GM21786 (cell line): ENCODE data around the gene CCR5.
"Not testable (repeated sequence)": the region's sequence is repeated elsewhere in the genome, so short reads cannot be mapped to it uniquely, and the experiment has no call there.

Experiments
- ATAC-seq: cut with Tn5 transposase; IDR thresholded peaks from one replicate; pipeline ENCODE4 v1.9.1; 2021; ENCODE audit not compliant: unreplicated experiment

The CCR5 gene

GRCh38 chr3:46383211-46383950 is 12.6 kb downstream of the CCR5 start:
- no peak for ATAC-seq

GRCh38 chr3:46383951-46384330 is 13.2 kb downstream of the CCR5 start:
- ATAC-seq, result no peak

GRCh38 chr3:46386205-46386604 is 15.5 kb downstream of the CCR5 start:
- ATAC-seq, result no peak

- not testable (repeated sequence) for ATAC-seq
Measured at GRCh38 chr3:46388847-46389246, 18.1 kb downstream of the CCR5 start.

GRCh38 chr3:46389306-46389705 is 18.6 kb downstream of the CCR5 start:
- no peak for ATAC-seq

GRCh38 chr3:46391526-46391925 is 20.8 kb downstream of the CCR5 start:
- ATAC-seq, result not testable (repeated sequence)

GRCh38 chr3:46393011-46393410 is 22.3 kb downstream of the CCR5 start:
- no peak for ATAC-seq

GRCh38 chr3:46393554-46394434 is 23.0 kb downstream of the CCR5 start:
- no peak for ATAC-seq

GRCh38 chr3:46395210-46395661 is 24.5 kb downstream of the CCR5 start:
- ATAC-seq, result no peak

GRCh38 chr3:46395766-46396530 is 25.2 kb downstream of the CCR5 start:
- ATAC-seq, result no peak

- ATAC-seq, result no peak
Measured at GRCh38 chr3:46397111-46397510, 26.4 kb downstream of the CCR5 start.

- no peak for ATAC-seq
Measured at GRCh38 chr3:46398186-46398955, 27.6 kb downstream of the CCR5 start.

GRCh38 chr3:46399098-46399497 is 28.4 kb downstream of the CCR5 start:
- ATAC-seq, result no peak

GRCh38 chr3:46399557-46399956 is 28.8 kb downstream of the CCR5 start:
- ATAC-seq, result no peak

- no peak for ATAC-seq
Measured at GRCh38 chr3:46400000-46400734, 29.4 kb downstream of the CCR5 start.

- ATAC-seq, result no peak
Measured at GRCh38 chr3:46400846-46401245, 30.1 kb downstream of the CCR5 start.

- ATAC-seq, result no peak
Measured at GRCh38 chr3:46401579-46401978, 30.8 kb downstream of the CCR5 start.

GRCh38 chr3:46402902-46403301 is 32.2 kb downstream of the CCR5 start:
- ATAC-seq, result not testable (repeated sequence)

- no peak for ATAC-seq
Measured at GRCh38 chr3:46405301-46406019, 34.7 kb downstream of the CCR5 start.
